GM20431 (cell line): ENCODE data around the gene ALK.
"Not testable (repeated sequence)": the region's sequence is repeated elsewhere in the genome, so short reads cannot be mapped to it uniquely, and the experiment has no call there.

ENCODE experiments used
- in situ Hi-C: fragments of 300-500 bp; cut with MseI, MboI; formaldehyde crosslinking; loops from one replicate; pipeline ENCODE4 v1.15.0; 2020; ENCODE audit warnings: low sequenced_read_pairs; ENCODE audit not compliant: unreplicated experiment

Gene ALK

GRCh38 chr2:29255004-29255403 lies 666.4 kb downstream of the ALK start:
- in situ Hi-C loops: no loop called here

- in situ Hi-C loops: not testable (repeated sequence)
Observed at GRCh38 chr2:29253495-29254275, 667.7 kb downstream of the ALK start.

DNA sequence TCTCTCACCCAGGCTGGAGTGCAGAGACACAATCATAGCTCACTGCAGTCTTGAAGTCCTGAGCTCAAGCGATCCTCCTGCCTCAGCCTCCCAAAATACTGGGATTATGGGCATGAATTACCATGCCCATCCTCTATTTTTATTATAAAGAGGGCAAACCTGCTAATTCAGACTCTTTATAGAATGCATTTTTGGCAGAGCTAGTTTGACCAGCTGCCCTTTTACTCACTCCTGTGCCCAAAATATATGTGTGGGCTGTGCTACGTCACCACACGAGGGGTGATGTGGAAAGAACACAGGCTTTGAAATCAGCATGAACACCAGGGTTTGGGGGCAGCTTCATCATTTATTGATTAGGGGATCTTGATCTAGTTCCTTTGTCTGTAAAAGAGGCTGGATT lies 668.4 kb downstream of the ALK start:
- in situ Hi-C loops: no loop called here

GRCh38 chr2:29251406-29251805 lies 670.0 kb downstream of the ALK start:
- in situ Hi-C loops: no loop called here

DNA sequence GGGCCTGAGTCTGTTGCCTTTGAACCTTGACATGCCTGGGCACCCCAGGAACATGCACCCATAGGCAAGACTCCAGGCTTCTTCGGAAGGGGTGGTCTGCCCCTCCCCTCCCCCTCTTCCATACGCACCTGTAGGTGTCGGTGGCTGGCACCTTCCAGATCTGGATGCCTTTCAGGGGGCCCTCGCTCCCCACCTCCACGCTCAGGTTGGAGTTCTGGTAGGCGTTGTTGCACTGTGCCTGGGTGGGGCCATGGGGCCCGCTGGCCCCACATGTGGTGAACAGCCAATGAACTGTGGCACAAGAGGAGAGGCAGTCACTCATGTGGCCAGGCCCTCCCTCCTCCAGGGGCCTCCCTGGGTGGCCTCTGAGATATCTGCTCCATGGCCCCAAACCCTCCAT lies 670.4 kb downstream of the ALK start:
- in situ Hi-C loops: no loop called here

GRCh38 chr2:29249666-29250253 lies 671.6 kb downstream of the ALK start:
- in situ Hi-C loops: no loop called here

GRCh38 chr2:29247336-29247914 lies 674.0 kb downstream of the ALK start:
- in situ Hi-C loops: no loop called here

DNA sequence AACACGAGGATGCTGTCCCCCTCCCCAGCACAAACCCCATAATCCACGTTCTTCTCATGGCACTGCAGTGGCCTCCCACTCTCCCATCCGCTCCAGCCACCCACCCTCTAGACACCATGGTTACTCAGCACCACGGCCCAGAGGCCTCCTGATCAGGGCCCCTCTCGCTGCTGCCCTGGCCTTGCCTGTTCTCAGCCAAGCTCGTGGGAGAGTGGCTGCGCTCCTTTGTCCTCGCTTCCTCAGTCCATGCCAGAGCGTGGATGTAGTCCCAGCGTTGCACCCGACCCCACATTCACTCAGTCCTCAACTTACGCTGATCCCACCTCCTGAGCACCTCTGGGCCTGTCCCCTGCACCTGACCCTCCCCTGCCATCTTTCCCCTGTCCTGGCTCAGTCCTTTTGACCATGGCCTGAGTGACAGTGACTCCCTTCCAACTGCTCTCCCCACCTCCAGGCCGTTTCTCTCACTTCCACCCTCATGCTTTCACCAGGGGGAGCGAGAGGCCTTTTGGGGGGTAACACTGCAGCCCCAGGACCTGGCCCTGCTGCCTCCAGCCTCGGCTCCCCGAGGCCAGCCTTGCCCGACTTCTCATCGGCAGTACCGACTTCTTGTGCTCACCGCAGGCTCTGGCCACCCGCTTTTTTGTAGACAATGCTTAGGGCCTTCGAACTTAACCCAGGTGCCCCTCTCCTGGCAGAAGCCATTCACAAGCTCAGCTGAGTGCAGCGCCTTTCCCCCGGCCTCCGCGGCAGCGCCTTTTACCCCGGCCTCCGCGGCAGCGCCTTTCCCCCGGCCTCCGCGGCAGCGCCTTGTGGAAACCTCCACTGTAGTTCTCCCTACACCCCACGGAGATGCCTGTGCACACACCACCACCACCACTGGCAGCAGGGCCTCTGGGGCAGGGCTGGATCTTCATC lies 674.7 kb downstream of the ALK start:
- in situ Hi-C loops: no loop called here

- in situ Hi-C loops: no loop called here
Observed at GRCh38 chr2:29245742-29246382, 675.5 kb downstream of the ALK start.

GRCh38 chr2:29245035-29245741 lies 676.2 kb downstream of the ALK start:
- in situ Hi-C loops: not testable (repeated sequence)

- in situ Hi-C loops: no loop called here
Observed at GRCh38 chr2:29242621-29243375, 678.6 kb downstream of the ALK start.

DNA sequence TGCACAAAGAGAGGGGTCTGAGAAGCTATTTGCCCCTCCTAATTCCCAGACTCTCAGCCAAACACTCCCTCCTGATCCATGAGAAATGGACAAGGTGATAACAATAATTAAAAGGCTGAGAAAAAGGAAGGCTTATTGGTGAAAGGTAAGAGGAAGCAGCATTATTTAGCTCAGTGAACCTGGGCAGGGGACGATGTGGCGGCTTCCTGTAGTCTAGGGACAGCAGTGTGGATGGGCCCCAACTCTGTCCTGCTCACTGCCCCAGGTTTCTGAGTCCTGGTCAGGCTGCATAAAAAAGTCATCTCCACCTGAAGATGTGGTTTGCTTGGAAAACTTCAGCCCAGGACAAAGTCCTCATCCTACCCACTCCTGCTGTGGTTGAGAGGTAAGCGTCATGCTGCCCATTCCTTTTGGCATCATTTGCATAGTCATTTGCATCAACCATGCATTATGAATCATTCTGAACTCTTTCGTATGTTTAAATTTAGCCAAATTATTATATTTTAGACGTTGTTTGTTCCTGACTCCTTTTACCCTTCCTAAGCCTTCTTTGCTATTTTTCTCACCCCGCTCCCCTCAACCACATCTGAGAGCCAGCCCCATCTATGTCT lies 679.3 kb downstream of the ALK start:
- in situ Hi-C loops: no loop called here

GRCh38 chr2:29241341-29241740 lies 680.0 kb downstream of the ALK start:
- in situ Hi-C loops: no loop called here

DNA sequence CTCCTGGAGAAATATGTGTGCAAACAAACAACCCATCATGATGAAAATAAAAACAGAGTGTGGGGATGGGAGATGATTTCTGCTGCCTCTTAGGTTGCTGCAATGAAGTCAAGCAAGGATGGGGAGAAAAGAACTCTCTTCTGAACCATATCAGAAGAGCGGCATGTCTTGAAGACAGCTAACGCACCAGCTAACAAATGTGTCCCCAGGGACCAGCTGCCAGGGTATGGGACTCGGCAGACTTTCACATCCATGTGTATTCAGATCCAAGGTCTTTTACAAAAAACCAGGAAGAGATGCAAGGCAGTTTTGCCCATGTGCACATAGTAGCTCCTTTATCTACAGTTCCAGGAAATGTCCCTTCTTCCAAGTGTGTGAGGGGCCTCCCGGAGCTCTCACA lies 680.8 kb downstream of the ALK start:
- in situ Hi-C loops: no loop called here

DNA sequence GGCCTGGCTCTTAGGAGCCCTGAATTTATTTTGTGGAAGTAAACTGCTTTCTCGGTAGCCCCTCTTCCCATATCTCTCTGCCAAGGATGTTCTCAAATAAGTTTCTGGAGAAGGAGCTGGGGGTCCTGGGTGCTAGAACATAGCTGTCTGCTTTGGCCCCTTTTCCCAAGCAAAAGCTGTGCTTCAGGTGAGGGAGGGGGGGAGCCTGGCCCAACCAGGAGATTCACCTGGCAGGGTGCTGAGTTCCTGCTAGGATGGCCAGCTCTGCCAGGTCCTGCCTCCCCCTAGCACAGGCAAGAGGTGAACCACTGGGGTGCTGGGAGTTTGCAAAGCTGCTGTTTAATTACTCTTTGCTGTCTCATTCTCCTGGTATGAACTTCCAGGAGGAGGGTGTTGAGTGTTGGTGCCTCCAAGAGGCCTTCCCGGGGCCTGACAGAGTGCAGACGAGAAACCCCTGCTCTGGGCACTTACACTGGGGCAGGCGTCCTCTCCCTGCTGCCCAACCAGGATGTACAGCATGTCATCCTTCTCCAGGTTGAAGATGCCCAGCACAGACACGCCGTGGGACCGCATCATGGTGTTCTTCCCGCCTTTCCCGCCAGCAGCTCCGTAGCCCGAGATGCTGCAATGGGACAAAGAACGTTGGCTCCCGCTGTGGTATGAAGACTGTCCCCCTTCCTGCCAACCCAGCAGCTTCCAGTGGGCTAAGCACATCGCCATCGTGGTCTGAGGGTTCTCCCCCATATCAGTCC lies 682.0 kb downstream of the ALK start:
- in situ Hi-C loops: no loop called here

- in situ Hi-C loops: no loop called here
Observed at GRCh38 chr2:29238497-29238896, 682.9 kb downstream of the ALK start.

DNA sequence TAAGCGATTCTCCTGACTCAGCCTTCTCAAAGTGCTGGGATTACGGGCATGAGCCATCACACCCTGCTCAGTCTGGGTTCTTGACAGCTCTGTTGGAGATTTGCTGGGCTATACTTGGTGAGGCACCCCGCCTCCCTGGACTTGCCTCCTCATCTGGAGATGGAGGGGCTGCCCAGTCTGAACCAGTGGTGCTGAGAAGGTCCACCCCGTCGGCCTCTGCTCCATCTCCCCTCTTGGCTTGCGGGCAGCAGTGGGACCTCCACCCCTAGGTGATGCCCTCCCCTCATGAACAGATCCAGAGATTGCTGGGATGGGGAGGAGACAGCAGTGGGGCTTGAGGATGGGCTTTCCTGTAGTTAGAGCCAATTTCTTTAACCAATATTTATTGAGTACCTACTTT lies 685.3 kb downstream of the ALK start:
- in situ Hi-C loops: no loop called here

- in situ Hi-C loops: no loop called here
Observed at GRCh38 chr2:29235411-29235810, 686.0 kb downstream of the ALK start.
